OCI-LY7 (cell line): ENCODE results near the gene LANCL2. TPM values are rescaled to one million over a fixed set of nuclear protein-coding genes. Genes with fewer than 3 reads are reported as not detected.

Experiments used
- BruUV-seq: library from RNA; stranded (reverse); fragments of 400-500 nt; replicated peaks from 2 replicates; lab custom pipeline; 2021; lab: Mats Ljungman, UMichigan
- CTCF ChIA-PET: fragments of 300-600 bp; sonication (Branson Sonifier 250); formaldehyde crosslinking; loops from one replicate; lab custom pipeline; 2022; ENCODE audit warnings: antibody characterized with exemption; ENCODE audit not compliant: unreplicated experiment; lab: Charles Lee
- POLR2A ChIA-PET: fragments of 300-600 bp; sonication (Branson Sonifier 250); formaldehyde crosslinking; loops from one replicate; lab custom pipeline; 2022; ENCODE audit warnings: antibody characterized with exemption; lab: Charles Lee
- DNase-seq: peaks from one replicate; pipeline ENCODE4 v3.0.0-alpha.2; 2015; ENCODE audit warnings: low spot score
- H2AFZ ChIP-seq: fragments of 200-600 bp; sonication (generic), shearing (Covaris generic); 2 replicates; pipeline ENCODE4 v1.6.1; 2014; ENCODE audit warnings: mild to moderate bottlenecking, antibody characterized with exemption, low read length, moderate library complexity
- H3K27ac ChIP-seq: fragments of 200-600 bp; sonication (generic); 2 replicates; pipeline ENCODE4 v1.5.1; 2014; ENCODE audit warnings: mixed run types, low read depth, mild to moderate bottlenecking, moderate library complexity, low read length, inconsistent platforms; ENCODE audit not compliant: poor library complexity, severe bottlenecking
- H3K36me3 ChIP-seq: fragments of 200-600 bp; sonication (generic); 2 replicates; pipeline ENCODE4 v1.6.1; 2014; ENCODE audit warnings: mild to moderate bottlenecking, antibody characterized with exemption, low read length, moderate library complexity, mixed read lengths; ENCODE audit not compliant: insufficient read depth
- H3K4me1 ChIP-seq: fragments of 200-600 bp; sonication (generic); 2 replicates; pipeline ENCODE4 v1.5.1; 2014; ENCODE audit warnings: mild to moderate bottlenecking, low read length; ENCODE audit not compliant: insufficient read depth, poor library complexity, severe bottlenecking
- H3K4me2 ChIP-seq: fragments of 200-600 bp; sonication (generic); 2 replicates; pipeline ENCODE4 v1.6.1; 2014; ENCODE audit warnings: mild to moderate bottlenecking, low read length
- H3K4me3 ChIP-seq: fragments of 200-600 bp; sonication (generic); 2 replicates; pipeline ENCODE4 v1.5.1; 2014; ENCODE audit warnings: mild to moderate bottlenecking, low read depth, low read length; ENCODE audit not compliant: poor library complexity, severe bottlenecking
- H3K79me2 ChIP-seq: fragments of 200-600 bp; sonication (generic); 2 replicates; pipeline ENCODE4 v1.6.1; 2016; ENCODE audit warnings: low read depth, mild to moderate bottlenecking, low read length, moderate library complexity, mixed read lengths; ENCODE audit not compliant: insufficient read depth
- H3K9me2 ChIP-seq: fragments of 200-600 bp; sonication (generic); 2 replicates; pipeline ENCODE4 v1.6.1; 2016; ENCODE audit warnings: mild to moderate bottlenecking, low read length, mixed read lengths; ENCODE audit not compliant: insufficient read depth
- H3K9me3 ChIP-seq: fragments of 200-600 bp; sonication (generic); 2 replicates; pipeline ENCODE4 v1.6.1; 2014; ENCODE audit warnings: mild to moderate bottlenecking, mixed run types, low read length, mixed read lengths
- H4K20me1 ChIP-seq: fragments of 200-600 bp; sonication (generic); 2 replicates; pipeline ENCODE4 v1.6.1; 2014; ENCODE audit warnings: mild to moderate bottlenecking, antibody characterized with exemption, low read length, moderate library complexity, mixed read lengths; ENCODE audit not compliant: insufficient read depth
- CTCF ChIP-seq: fragments of 200-600 bp; sonication (generic); conservative IDR thresholded peaks from 2 replicates; pipeline ENCODE4 v1.5.1; 2014; ENCODE audit warnings: mild to moderate bottlenecking, antibody characterized with exemption, low read length, moderate library complexity, mixed read lengths
- EZH2phosphoT487 ChIP-seq: fragments of 200-600 bp; sonication (generic); IDR thresholded peaks from 2 replicates; pipeline ENCODE4 v1.6.1; 2018; ENCODE audit warnings: low read depth, borderline replicate concordance, mild to moderate bottlenecking, mixed run types, antibody characterized with exemption, low read length, moderate library complexity, mixed read lengths
- intact Hi-C: fragments of 100-400 bp; cut with micrococcal nuclease; formaldehyde crosslinking; loops from one replicate; pipeline ENCODE4 v1.10.0; 2022; ENCODE audit not compliant: unreplicated experiment
- total RNA-seq, 2 experiments: library from RNA; depleted of rRNA in 1 of 2; stranded (reverse); fragments of >200 nt in 1 of 2; shearing (Covaris generic) in 1 of 2; gene quantifications; 2 replicates each; pipeline ENCODE4 v1.2.3, GENCODE V29; 2014 to 2022

The LANCL2 gene
- total RNA-seq, 2 experiments from 2014 or later, result 6.5 to 9.5 TPM

GRCh38 chr7:55467047-55467593, 102.0 kb downstream of the LANCL2 start:
- BruUV-seq, result no TSS peak
- no peak overlapping the region for H3K4me2 ChIP-seq
- no peak overlapping the region for H3K27ac ChIP-seq
- peaks cover 31% of the 10 kb centered on the region for H3K4me1 ChIP-seq
- H3K4me3 ChIP-seq, result no peak overlapping the region
- ChIA-PET CTCF (no interaction called here), POLR2A (no interaction called here)
- no peaks in the 10 kb centered on the region for H4K20me1 ChIP-seq
- H3K79me2 ChIP-seq, result no peaks in the 10 kb centered on the region
- no peak for DNase-seq
- no peaks in the 10 kb centered on the region for H3K9me3 ChIP-seq
- TF ChIP-seq EZH2phosphoT487, result no peak
- TF ChIP-seq CTCF, result no peak
- intact Hi-C loops, result no loop called here
- H3K9me2 ChIP-seq, result no peaks in the 10 kb centered on the region
- peaks cover 58% of the 10 kb centered on the region for H3K36me3 ChIP-seq
- H2AFZ ChIP-seq, result no peak overlapping the region

DNA sequence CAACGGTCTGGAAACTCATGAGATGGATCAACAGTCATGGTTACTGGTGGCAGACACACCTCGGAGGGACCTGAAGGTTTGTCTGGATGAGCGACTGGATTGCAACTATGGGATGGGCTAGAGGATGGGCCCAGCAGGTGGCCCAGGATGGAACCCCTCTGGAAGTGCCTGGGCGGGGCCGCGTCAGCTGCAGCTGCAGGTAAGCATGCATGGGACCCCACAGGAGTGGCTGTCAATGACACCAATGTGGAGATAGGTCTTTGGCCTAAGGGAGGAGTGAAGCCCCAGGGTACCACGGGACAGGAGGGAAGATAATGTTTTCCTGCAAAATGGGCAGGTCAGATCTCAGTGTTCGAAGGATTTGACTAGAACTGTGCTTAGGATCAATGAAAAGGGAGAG, 103.4 kb downstream of the LANCL2 start:
- no TSS peak for BruUV-seq
- Histone ChIP-seq H3K79me2 (no peaks in the 10 kb centered on the region), H4K20me1 (no peaks in the 10 kb centered on the region), H3K4me1 (peaks cover 31% of the 10 kb centered on the region), H3K36me3 (peaks cover 55% of the 10 kb centered on the region), H2AFZ (no peak overlapping the region), H3K9me2 (no peaks in the 10 kb centered on the region), H3K9me3 (no peaks in the 10 kb centered on the region), H3K4me3 (no peak overlapping the region), H3K27ac (peak overlapping the region; percentile 91), H3K4me2 (peak overlapping the region; percentile 43; the same call in 1 of the 2 replicates)
- POLR2A ChIA-PET, result interaction anchor here (0.6 to 2.0 kb wide), 6 partner anchors 16 to 709 kb away, joined by 3 to 10 read pairs (median 3); no protein-coding TSS in a partner anchor
- CTCF ChIA-PET, result no interaction called here
- intact Hi-C loops, result no loop called here
- DNase-seq, result no peak
- no peak for TF ChIP-seq EZH2phosphoT487
- no peak for TF ChIP-seq CTCF

DNA sequence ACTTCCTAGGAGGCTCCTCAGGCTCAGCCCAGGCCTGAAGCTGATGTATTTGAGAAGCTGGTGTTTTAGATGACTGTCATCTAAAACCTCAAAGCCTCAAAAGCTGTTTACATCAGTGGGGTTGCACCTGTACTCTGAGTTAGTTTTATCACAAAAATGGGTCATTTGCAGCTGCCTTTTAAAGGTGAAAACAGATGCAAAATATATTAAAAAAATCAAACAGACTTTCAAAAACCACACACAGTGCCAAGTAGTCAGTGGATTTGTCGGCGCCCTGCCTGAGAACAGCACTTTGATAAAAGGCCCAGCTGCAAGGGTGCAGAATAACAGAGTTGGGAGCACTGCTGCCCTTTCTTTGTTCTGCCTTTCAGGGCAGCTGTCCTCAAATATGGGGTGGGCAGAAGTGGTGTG, 104.1 kb downstream of the LANCL2 start:
- POLR2A ChIA-PET, result interaction anchor here (0.5 to 2.0 kb wide), 9 partner anchors 16 to 721 kb away, joined by 3 to 10 read pairs (median 3); no protein-coding TSS in a partner anchor

More for the DNA sequence above, 104.1 kb downstream of the LANCL2 start:
- no peak overlapping the region for H2AFZ ChIP-seq
- H3K4me2 ChIP-seq, result peak overlapping the region; percentile 43
- peaks cover 31% of the 10 kb centered on the region for H3K4me1 ChIP-seq
- H3K9me2 ChIP-seq, result no peaks in the 10 kb centered on the region
- H3K36me3 ChIP-seq, result peaks cover 47% of the 10 kb centered on the region
- peak overlapping the region; percentile 91 for H3K27ac ChIP-seq
- H4K20me1 ChIP-seq, result no peaks in the 10 kb centered on the region
- no peaks in the 10 kb centered on the region for H3K79me2 ChIP-seq
- CTCF ChIA-PET, result interaction anchor here (0.5 to 1.3 kb wide), 2 partner anchors 33 to 419 kb away, joined by 3 read pairs; no protein-coding TSS in a partner anchor
- intact Hi-C loops, result loop anchor here (1.0 kb wide), 1 partner anchor 65 kb away; no protein-coding TSS in a partner anchor
- H3K9me3 ChIP-seq, result no peaks in the 10 kb centered on the region
- no TSS peak for BruUV-seq
- no peak overlapping the region for H3K4me3 ChIP-seq
- peak; percentile 75 for DNase-seq
- no peak for TF ChIP-seq EZH2phosphoT487
- no peak for TF ChIP-seq CTCF
